OCI-LY3 (cell line): ENCODE measurements around the gene SNN.

ENCODE experiments used
- EZH2phosphoT487 ChIP-seq: fragments of 200-600 bp; shearing (Covaris generic); IDR thresholded peaks from 2 replicates; pipeline ENCODE4 v1.6.1; 2018; ENCODE audit warnings: antibody characterized with exemption, mixed run types, low read depth
- TF ChIP-seq, protein P1 (sequence below): fragments of 200-600, 300-600 bp; sonication (generic); IDR thresholded peaks from 2 replicates; pipeline ENCODE4 v1.5.1; 2014; ENCODE audit warnings: antibody characterized with exemption, low read length, low read depth

DNA sequence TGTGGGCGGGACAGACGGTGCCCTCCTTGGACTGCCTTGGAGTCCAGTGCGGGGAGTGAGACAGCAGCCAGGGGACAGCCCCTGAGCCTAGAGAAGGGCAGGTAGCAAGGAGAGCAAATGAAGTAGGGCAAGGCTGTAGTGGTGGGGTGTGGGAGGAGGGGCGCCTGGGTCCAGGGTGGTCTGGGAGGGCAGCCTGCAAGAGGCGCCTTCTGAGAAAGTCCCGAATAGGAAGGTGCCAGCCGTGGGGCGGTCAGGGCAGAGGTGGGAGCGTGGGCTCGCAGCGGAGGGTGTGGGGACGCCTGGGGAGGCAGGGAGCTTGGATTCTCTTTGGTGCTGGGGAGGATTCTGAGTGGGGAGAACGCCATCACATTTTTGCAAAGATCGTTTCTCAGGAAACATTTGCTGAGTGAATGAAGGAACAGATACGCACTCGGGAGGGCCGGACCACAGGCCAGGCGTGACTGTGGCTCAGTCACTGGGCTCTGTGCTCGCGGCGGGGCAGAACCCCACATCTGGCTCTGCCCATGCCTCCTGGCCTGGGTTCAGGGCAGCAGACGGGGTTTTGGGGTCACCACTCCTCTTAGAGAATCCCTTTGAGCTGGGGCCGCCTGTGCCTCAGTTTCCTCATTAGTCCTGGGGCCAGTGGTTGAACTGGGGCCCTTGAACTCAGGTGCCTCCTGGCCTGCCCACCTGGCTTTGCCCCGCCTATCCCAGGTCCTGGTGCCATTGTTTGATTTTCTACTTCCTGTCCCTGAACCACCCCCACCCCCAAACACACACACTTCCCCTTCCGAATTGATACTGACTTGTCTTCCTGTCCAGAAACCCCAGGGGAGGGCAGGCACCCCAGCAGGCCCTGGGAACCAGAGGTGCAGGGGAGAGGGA, 4.2 kb downstream of the SNN start:
- TF ChIP-seq, protein P1, sequence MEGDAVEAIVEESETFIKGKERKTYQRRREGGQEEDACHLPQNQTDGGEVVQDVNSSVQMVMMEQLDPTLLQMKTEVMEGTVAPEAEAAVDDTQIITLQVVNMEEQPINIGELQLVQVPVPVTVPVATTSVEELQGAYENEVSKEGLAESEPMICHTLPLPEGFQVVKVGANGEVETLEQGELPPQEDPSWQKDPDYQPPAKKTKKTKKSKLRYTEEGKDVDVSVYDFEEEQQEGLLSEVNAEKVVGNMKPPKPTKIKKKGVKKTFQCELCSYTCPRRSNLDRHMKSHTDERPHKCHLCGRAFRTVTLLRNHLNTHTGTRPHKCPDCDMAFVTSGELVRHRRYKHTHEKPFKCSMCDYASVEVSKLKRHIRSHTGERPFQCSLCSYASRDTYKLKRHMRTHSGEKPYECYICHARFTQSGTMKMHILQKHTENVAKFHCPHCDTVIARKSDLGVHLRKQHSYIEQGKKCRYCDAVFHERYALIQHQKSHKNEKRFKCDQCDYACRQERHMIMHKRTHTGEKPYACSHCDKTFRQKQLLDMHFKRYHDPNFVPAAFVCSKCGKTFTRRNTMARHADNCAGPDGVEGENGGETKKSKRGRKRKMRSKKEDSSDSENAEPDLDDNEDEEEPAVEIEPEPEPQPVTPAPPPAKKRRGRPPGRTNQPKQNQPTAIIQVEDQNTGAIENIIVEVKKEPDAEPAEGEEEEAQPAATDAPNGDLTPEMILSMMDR, result no peak
- TF ChIP-seq EZH2phosphoT487, result no peak
